Stromal cell of bone marrow (primary cell): ENCODE measurements around the gene TADA2B.
A peak's percentile ranks its signal among the peaks of the same experiment; 100 is the strongest.
"Not testable (repeated sequence)": the region's sequence is repeated elsewhere in the genome, so short reads cannot be mapped to it uniquely, and the experiment has no call there.

Experiments
- DNase-seq: peaks from one replicate; pipeline ENCODE4 v3.0.0-alpha.2; 2012; ENCODE audit warnings: low read depth

Gene TADA2B

DNA sequence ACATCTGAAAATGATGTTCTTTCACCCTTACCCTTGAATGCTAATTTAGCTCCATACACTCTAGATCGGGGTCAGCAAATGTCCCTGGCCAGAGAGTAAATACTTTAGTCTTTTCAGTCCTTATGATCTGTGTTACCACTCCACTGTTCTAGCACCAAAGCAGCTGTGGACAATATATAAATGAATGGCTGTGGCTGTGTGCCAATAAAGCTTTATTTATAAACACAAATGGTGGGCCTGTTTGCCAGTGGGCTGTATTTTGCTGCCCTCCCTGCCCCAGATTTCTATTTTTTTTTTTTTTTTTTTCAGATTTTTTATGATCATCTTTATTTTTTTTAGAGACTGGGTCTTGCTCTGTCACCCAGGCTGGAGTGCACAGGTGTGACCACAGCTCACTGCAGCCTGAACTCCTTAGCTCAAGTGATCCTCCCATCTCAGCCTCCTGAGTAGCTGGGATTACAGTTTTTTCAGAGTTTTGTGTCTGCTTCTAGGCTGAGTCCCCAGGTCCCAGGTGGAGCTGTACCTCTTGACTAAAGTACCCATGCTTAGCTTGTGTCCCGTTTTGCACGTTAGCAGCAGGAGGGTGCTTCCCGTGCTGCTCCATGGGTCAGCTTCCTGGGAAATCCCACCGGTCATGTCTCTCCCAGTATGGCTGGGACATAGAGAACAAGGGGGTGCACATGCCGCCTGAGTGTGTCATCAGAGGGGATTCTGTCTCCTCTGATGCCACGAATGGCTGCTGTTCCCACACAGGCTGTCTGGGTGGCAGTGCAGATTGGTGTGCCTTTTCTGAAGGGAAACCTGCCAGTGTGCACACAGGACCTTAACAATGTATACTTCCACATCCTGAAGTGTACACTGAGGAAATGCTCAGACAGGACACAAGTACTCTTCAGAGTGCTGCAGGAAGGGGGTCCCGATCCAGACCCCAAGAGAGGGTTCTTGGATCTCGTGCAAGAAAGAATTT, 40.7 kb downstream of the TADA2B start:
- no peak for DNase-seq

DNA sequence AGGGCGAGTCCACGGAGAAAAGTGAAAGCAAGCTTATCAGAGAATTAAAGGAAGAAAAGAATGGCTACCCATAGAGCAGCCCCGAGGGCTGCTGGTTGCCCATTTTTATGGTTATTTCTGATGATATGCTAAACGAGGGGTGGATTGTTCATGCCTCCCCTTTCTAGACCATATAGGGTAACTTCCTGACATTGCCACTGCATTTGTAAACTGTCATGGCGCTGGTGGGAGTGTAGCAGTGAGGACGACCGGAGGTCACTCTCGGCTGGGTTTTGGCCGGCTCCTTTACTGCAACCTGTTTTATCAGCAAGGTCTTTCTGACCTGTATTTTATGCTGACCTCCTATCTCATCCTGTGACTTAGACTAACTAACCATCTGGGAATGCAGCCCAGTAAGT, 41.4 kb downstream of the TADA2B start:
- DNase-seq, result not testable (repeated sequence)

DNA sequence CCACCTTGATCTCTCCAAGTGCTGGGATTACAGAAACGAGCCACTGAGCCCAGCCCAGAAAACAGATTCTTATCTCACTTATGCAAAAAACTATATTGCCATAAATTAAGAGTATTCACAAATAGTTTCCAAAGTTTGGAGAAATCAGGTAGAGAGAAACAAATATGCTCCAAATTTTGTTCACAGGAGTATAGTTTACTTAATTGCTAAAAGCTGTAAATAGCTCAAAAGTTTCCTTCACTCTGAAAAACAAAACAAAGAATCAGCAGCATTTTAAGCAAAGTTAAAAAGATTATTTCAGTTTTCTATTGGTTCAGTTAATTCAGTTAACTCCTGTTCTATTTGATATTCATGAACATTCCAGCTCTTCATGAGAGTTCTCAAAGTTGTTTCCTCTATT, 43.2 kb downstream of the TADA2B start:
- DNase-seq, result no peak

DNA sequence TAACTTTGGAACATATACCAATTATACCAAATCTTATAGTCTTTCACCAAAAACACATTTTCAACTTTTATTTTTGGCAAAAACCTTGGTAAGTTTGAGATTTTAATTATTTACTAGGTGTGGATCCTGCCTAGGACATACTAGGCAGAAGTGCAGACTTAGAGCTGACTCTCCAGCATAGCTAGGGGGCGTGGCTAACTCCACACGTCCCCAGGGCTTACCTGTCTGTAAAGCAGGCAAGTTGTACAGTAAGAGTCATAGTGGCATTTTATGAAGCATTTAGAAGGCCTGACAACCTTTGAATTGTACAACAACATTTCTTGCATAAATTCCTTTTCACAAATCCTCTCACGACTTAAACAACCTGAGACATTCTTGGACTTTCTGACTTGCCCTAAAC, 43.9 kb downstream of the TADA2B start:
- DNase-seq, result no peak

DNA sequence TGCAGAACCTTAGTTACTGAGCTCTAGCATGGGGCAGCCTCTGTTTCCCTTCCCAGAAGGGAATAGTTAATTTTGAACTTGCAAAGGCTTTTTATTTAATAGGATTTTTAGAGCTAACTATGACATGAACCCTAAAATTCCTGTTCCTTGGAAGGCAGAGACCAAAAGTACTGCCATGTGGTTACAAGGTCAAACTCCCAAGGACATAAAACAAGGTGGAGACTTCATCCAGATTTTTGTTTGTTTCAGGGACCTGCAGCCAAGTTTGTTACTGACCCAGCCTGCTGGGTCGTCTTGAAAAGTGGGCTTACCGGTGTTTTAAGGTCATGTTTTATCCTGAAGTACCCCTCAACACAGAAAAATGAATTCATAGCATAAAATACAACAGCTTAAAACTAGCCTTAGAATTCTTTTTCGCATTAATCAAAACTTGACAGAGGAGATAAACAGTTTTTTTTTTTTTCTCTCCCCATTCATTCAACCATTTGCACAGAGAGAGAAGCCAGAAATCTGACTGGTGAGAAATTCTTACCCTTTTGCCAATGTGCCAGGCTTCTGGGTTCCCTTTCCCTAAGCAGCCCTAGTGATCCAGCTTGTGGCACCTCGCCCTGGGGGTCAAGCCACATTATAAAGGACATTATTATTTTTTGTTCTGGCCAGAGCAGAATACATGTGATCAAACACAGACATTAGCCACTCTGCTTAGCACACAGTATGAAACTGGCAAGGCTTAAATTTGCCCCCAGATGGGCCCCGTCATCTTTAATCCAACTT, 46.2 kb downstream of the TADA2B start:
- no peak for DNase-seq

DNA sequence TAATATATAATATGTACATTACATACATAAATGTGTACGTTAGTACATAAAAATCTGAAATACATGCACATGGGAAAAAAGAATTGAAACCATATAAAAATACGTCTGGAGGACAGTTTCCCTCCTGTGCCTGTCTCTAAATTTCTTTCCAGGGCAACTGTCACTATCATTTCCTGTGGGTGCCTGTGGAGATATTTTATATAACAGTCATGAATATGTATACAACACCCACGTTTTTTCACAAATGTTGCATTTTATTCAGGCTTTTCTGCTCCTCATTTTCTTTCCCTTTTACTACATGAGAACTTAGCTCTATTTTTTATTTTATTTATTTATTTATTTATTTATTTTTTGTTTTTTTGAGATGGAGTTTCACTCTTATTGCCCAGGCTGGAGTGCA, 48.9 kb downstream of the TADA2B start:
- no peak for DNase-seq

DNA sequence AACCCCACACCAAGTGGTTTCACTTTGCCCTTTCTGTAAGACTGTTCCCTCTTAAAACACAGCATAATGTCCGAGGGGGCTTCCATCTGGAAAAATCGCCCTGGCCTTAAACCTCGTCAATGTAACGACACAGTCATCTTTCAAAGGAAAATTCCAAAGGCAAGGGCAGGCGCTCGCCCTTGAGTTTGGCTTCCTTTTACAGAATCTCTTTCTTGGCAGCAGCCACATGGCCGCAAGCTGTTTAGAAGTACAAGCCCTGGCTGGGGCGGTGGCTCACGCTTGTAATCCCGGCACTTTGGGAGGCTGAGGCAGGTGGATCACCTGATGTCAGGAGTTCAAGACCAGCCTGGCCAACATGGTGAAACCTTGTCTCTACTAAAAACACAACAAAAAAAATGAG, 51.7 kb downstream of the TADA2B start:
- no peak for DNase-seq

DNA sequence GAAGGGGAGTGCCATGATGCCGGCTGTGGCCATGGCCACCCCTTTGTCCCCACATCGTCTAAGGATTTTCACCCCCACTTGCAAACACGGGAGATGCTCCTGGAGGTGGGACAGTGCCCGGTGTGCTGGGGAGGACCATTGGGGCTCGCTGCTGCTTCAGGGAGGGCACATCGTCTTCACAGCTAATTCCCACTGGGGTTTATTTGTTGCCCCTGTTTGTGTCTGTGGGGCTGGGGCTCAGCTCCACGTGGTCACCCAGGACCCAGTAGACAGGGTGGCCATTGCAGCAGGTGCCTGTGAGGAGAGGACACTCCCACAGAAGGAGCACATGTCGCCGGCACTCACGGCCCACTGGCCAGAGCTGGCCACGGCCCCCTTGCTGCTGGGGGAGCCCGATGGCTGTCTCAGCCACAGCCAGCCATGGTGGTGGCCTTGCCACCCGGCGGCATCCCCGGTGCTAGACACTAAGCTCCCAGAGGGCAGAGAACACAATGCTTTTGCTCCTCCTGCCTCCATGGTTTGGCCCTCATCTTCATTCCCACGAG, 52.5 kb downstream of the TADA2B start:
- DNase-seq, result no peak

DNA sequence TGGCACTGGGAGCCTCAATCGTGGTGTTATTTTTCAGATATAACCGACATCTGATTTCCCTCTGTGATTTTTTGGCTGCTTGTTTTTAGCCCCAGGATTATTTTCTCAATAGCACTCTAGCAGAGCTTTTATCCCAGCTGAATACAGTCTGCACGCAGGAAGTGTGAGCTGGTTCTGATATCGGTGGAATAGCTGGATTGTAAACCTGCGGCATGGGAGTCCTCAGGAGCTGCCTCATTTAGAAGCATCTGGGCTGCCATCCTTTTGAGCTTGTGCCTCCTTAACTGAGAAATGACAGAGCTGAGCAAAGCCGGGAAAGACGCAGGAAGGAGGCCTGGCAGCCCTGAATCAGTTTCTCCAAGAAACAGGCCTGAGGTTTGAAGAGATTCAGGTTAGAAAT, 53.1 kb downstream of the TADA2B start:
- no peak for DNase-seq

DNA sequence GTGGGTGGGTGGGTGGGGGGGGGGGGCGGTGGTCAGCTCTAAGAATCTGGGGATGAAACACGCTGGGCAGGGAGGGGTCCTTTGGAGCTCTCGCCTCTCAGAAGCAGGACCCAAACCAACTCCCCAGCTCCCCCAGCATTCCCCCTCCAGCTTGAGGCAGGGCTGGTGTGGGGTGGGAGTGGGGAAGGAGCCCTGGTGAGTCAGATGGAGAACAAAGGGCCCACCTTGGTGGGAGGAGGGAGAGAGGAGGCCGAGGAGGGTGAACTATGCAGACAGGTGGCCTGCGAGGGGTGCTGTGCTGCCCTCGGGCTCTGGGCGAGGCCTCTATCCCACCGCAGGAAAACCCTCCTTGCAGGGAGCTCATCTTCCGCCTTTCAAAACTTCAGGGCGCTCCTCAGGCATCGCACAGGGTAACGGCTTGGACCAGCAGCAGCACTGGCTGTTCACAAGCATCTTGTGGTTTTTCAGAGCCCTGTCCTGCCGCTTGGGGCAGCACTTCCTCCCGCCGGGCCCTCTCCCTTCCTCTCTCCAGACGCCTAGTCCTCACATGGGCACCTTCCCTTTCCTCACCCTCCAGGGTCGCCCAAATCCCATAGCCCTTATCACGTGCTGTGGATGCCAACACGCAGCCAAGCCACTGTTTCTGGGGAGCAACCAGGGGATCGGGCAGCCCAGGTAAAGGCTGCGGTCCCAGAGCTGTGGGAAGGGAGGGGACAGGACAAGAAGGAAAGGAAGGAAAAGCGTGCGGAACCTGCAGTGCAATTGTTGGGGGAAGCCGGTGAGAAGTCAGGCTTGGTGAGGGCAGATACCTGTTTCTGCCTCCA, 58.7 kb downstream of the TADA2B start:
- DNase-seq, result no peak

DNA sequence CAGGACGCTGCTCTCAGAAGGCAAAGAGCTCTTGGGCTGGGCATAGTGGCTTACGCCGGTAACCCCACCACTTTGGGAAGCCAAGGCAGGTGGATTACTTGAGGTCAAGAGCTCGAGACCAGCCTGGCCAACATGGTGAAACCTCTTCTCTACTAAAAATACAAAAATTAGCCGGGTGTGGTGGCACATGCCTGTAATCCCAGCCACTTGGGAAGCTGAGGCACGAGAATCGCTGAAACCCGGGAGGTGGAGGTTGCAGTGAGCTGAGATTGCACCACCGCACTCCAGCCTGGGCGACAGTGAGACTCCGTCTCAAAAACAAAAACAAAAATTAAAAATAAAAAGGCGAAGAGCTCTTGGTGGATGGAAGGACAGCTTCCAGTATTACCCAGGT, 59.3 kb downstream of the TADA2B start:
- DNase-seq, result not testable (repeated sequence)

DNA sequence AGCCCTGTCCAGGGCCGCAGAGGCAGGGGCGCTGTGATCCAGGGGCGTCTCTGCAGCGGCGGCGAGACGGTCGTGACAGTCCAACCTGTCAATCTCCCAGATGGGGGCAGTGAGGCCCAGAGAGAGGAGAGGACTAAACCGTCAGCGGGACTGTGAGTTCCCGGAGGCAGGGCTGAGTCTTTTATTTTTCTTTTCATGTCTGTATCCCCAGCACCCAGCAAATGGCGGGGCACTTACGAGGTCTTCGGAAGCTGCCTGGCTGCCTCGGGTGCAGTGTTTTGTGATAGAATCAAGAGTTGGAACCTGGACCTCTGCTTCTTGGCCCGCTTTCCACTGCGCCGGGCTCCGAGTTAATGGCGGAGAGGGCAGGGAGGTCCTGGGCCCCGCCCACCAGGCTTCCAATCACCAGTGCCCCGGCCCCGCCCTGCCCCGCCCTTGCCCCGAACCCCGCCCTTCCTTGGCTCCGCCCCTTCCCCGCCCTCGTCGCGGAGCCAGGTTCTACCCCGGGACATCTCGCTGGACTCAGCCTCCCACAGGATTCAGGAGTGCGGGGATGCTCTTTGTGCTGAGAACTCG, 59.9 kb downstream of the TADA2B start:
- peak; percentile 38 for DNase-seq

DNA sequence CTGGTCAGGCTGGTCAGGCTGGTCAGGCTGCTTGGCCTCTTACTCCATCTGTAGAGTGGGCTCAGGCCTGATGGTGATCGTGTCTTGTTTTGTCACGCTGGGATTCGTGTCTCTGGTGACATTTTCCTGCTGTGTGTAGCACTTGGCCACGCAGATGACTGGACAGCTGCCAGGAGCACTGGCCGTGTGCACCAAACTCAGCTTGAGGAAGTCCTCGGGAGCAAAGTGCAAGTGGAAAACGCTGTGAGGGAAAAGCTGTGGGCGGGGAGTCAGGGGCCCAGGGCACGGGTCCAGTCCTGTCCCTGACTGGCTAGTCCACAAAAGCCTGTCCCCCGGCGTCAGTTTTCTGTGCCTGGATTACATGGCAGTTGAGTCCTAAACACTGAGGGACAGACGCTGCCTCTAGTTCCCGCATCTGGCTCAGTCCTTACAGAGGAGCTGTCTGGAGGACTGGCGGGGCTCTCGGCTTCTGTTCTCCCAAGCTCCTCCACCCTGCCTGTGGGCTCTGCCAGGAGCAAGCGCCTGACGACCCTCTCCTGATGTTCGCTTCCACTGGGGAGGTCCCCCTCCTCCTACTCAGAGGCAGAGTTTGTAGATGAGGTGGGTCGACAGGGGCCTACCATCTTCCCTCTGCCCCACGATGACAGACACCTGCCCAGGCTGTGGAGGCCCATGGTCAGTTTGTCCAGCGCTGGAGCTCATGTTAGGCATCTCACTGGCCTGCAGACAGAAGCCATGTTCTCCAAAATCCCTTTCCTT, 60.6 kb downstream of the TADA2B start:
- DNase-seq, result no peak

DNA sequence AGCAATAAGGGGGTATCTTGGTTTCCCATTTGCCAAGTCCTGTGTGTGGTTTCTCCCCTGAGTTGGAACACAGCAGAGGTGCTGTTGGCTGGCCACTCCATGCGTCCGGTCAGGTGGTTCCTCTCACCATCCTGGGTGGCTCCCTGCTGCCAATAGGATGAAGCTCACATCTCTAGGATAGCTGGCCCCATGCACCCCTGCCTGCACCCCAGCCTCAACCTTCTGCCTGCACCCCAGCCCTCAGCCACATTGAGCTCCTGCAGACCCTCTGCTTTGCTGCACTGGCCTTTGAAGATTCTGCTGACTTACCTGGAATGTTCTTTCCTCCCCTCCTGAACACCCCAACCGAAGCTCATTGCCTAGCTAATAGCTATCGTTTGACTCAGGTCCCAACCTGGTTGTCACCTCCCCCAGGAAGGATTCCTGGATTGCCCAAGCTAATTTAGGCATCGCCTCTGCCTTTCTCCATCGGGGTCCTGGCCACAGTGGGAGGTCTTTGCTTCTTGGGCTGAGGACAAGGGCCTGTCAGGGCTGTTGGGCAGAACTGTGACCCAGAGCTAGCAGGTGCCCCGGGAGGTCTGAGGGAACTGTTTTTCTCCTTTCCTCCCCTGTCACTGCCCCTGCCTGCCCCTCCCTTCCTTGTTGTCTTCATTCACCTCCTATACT, 61.3 kb downstream of the TADA2B start:
- DNase-seq, result no peak

DNA sequence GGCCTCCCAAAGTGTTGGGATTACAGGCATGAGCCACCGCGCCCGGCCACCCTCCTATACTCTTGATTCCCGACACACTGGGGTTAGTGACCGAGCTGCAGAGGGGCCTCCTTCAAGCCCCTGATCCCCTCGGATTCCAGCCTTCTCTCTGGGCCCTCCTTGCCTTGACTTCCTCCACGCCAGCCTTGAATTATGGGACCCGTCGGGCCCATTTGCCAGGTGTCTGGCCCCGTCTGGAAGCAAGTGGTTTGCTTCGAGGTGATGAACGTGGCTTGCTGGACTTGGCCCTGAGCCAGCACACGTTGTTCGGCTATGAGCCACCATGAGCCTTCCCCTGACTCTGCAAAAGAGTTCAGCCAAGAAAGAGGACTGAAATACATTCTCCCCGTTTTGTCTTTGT, 62.1 kb downstream of the TADA2B start:
- DNase-seq, result no peak

DNA sequence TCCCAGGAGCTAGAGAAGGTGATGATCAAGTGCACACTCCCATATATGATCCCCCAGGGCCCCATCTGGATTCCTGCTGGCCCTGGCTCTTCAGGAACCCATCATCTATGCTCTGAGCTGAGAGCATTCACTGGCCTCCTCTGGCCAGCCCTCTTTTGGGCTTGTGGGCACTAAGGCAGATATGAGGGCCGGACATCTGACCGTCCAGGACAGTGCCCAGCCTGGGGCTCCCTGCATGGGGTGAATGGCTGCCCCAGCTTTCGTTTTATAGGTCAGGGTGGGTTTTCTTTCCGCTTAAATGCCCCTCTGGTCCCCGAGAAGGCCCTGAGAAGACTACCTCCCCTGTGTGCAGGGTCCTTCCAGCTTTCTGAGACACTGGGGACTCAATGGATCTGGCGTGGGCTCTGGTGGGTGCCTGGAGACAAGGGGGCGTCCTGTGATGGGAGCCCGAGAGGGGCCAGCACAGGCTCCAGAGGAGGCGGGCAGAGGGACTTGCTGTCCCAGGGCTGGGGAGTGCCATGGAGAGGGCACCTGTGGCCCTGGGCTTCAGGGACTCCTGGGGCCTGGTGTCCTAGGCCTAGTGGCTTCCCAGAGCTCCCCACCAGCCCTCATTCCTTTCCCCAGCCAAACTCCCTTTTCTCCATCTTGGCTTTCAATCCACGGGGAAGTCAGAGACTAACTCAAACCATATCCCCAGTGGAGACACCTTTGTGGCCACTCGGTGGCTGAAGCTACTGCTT, 64.2 kb downstream of the TADA2B start:
- DNase-seq, result no peak
